HuH-7.5 (cell line): ENCODE results near the gene PABPN1.

Source experiments
- DNase-seq: peaks from one replicate; pipeline ENCODE4 v3.0.0; 2011; ENCODE audit warnings: low spot score

The PABPN1 gene

GRCh38 chr14:23358042-23358441 is 36.8 kb downstream of the PABPN1 start:
- DNase-seq, result no peak

GRCh38 chr14:23358553-23359166 is 37.4 kb downstream of the PABPN1 start:
- DNase-seq, result no peak

GRCh38 chr14:23359167-23359626 is 37.9 kb downstream of the PABPN1 start:
- no peak for DNase-seq

GRCh38 chr14:23359722-23360447 is 38.6 kb downstream of the PABPN1 start:
- no peak for DNase-seq

GRCh38 chr14:23360496-23360895 is 39.2 kb downstream of the PABPN1 start:
- DNase-seq, result no peak

- DNase-seq, result no peak
Observed at GRCh38 chr14:23361320-23361719, 40.1 kb downstream of the PABPN1 start.

- no peak for DNase-seq
Observed at GRCh38 chr14:23361763-23362162, 40.5 kb downstream of the PABPN1 start.

- no peak for DNase-seq
Observed at GRCh38 chr14:23362200-23362599, 40.9 kb downstream of the PABPN1 start.

GRCh38 chr14:23364164-23365035 is 43.1 kb downstream of the PABPN1 start:
- DNase-seq, result no peak

- no peak for DNase-seq
Observed at GRCh38 chr14:23365036-23365731, 43.9 kb downstream of the PABPN1 start, which contains the start of gene EFS. Gene EFS, minus strand, starts transcription at chr14:23365172. Its CDS starts 147 bp downstream, at chr14:23365025.

- DNase-seq, result no peak
Observed at GRCh38 chr14:23365732-23366425, 44.6 kb downstream of the PABPN1 start.

GRCh38 chr14:23366426-23366921 is 45.2 kb downstream of the PABPN1 start:
- no peak for DNase-seq

GRCh38 chr14:23370221-23370620 is 49.0 kb downstream of the PABPN1 start:
- no peak for DNase-seq

GRCh38 chr14:23371865-23372264 is 50.6 kb downstream of the PABPN1 start:
- no peak for DNase-seq

GRCh38 chr14:23372509-23372908 is 51.3 kb downstream of the PABPN1 start, which contains the start of gene IL25:
Gene IL25, plus strand, starts transcription at chr14:23372809.
- DNase-seq, result no peak

GRCh38 chr14:23373041-23373440 is 51.8 kb downstream of the PABPN1 start:
- DNase-seq, result no peak
